K562 (cell line): ENCODE data around the gene GALNS. TPM values are rescaled to one million over a fixed set of nuclear protein-coding genes. Genes with fewer than 3 reads are reported as not detected.

Source experiments
- ATAC-seq: fragments of 200-7000 bp; cut with Tn5 transposase; 3 replicates; pipeline ENCODE4 v1.9.1; 2020; ENCODE audit warnings: moderate library complexity
- BruUV-seq: library from RNA; stranded (reverse); fragments of 400-500 nt; replicated peaks from 2 replicates; lab custom pipeline; 2021; lab: Mats Ljungman, UMichigan
- CTCF ChIA-PET: fragments of 300-600 bp; formaldehyde crosslinking; extraction: SDS; loops from one replicate; lab custom pipeline; 2021; ENCODE audit warnings: low intra/inter-chr PET ratio; lab: Yijun Ruan, JAX
- POLR2A ChIA-PET: fragments of 300-600, 350-650 bp; sonication (Branson Sonifier 250); formaldehyde crosslinking; extraction: SDS; loops from one replicate; lab custom pipeline; 2021; ENCODE audit warnings: antibody characterized with exemption, inconsistent platforms; lab: Yijun Ruan, JAX
- DNase-seq, 4 experiments: peaks; one replicate each; pipeline versions ENCODE4 v3.0.0 to v3.0.0-alpha.2; 2011 to 2018; ENCODE audit warnings: low spot score in 3 of 4, mixed read lengths in 3 of 4; ENCODE audit errors: extremely low read depth in 1 of 4
- FAIRE-seq: peaks from 2 replicates; lab custom pipeline; 2011; peaks lifted over from hg19 to GRCh38; lab: Jason Lieb, UNC
- H2AFZ ChIP-seq: 2 replicates; pipeline ENCODE4 v1.6.0; 2011; ENCODE audit warnings: low read depth, low read length, control low read depth, inconsistent platforms
- H3K27ac ChIP-seq: fragments of 200-600 bp; 3 replicates; pipeline ENCODE4 v1.8.0; 2011; ENCODE audit warnings: low read depth, mild to moderate bottlenecking, control low read depth, inconsistent platforms, low read length, moderate library complexity, mixed read lengths; ENCODE audit errors: extremely low read depth
- H3K27me3 ChIP-seq, 2 experiments: fragments of 300-600 bp in 1 of 2; 2 replicates in 1 of 2; 3 replicates in 1 of 2; pipeline versions ENCODE4 v1.6.0 to v1.8.0; 2011; ENCODE audit warnings: inconsistent platforms in 2 of 2, low read length in 2 of 2, mild to moderate bottlenecking in 1 of 2, mixed read lengths in 1 of 2, moderate library complexity in 1 of 2; ENCODE audit not compliant: control insufficient read depth in 2 of 2, insufficient read depth in 2 of 2
- H3K36me3 ChIP-seq: fragments of 300-600 bp; 3 replicates; pipeline ENCODE4 v1.8.0; 2011; ENCODE audit warnings: mild to moderate bottlenecking, low read length, inconsistent platforms; ENCODE audit not compliant: control insufficient read depth, insufficient read depth
- H3K4me1 ChIP-seq, 2 experiments: fragments of 200-600 bp in 1 of 2; replicated peaks in 1 of 2; 2 replicates in 1 of 2; 3 replicates in 1 of 2; pipeline versions ENCODE4 v1.5.1 to v1.8.0; 2011; ENCODE audit warnings: inconsistent platforms in 2 of 2, low read length in 2 of 2, mild to moderate bottlenecking in 1 of 2, mixed read lengths in 1 of 2, moderate library complexity in 1 of 2; ENCODE audit not compliant: control insufficient read depth in 2 of 2, insufficient read depth in 2 of 2
- H3K4me2 ChIP-seq: 2 replicates; pipeline ENCODE4 v1.6.1; 2011; ENCODE audit warnings: low read length, control low read depth, inconsistent platforms, mixed read lengths; ENCODE audit not compliant: insufficient read depth
- H3K4me3 ChIP-seq: fragments of 200-600 bp; sonication (generic), shearing (Covaris generic); 2 replicates; pipeline ENCODE4 v1.5.1; 2016; ENCODE audit warnings: control low read depth, inconsistent platforms
- H3K79me2 ChIP-seq: fragments of 200-600 bp; 3 replicates; pipeline ENCODE4 v1.8.0; 2011; ENCODE audit warnings: low read length, inconsistent platforms; ENCODE audit not compliant: control insufficient read depth, insufficient read depth
- H3K9ac ChIP-seq, 2 experiments: 2 replicates each; pipeline versions ENCODE4 v1.6.0 to v1.6.1; 2011; ENCODE audit warnings: low read depth in 2 of 2, low read length in 2 of 2, control low read depth in 1 of 2, inconsistent platforms in 1 of 2, mild to moderate bottlenecking in 1 of 2, mixed read lengths in 1 of 2; ENCODE audit not compliant: insufficient read depth in 1 of 2
- H3K9me1 ChIP-seq: one replicate; pipeline ENCODE4 v1.6.0; 2011; ENCODE audit warnings: inconsistent platforms, mild to moderate bottlenecking, low read length, moderate library complexity; ENCODE audit not compliant: control insufficient read depth, insufficient read depth
- H3K9me3 ChIP-seq: replicated peaks from 2 replicates; pipeline ENCODE4 v1.5.1; 2011; ENCODE audit warnings: low read depth, low read length, inconsistent platforms; ENCODE audit not compliant: control insufficient read depth, insufficient read depth
- H4K20me1 ChIP-seq: replicated peaks from 2 replicates; pipeline ENCODE4 v1.6.1; 2011; ENCODE audit warnings: low read length, inconsistent platforms, mixed read lengths; ENCODE audit not compliant: control insufficient read depth, insufficient read depth
- ATF1 ChIP-seq, 2 experiments: fragments of 450-650 bp in 1 of 2; IDR thresholded peaks; 2 replicates each; pipeline ENCODE4 v1.6.1; 2016; ENCODE audit warnings: missing compliant biosample characterization in 1 of 2, missing genetic modification characterization in 1 of 2
- CC2D1A ChIP-seq: fragments of 450-650 bp; IDR thresholded peaks from 2 replicates; pipeline ENCODE4 v1.6.1; 2017; ENCODE audit warnings: mild to moderate bottlenecking
- CREB1 ChIP-seq, 2 experiments: sonication (generic) in 1 of 2; formaldehyde crosslinking in 1 of 2; IDR thresholded peaks; 2 replicates each; pipeline versions ENCODE4 v1.6.1 to v1.8.0; 2012 to 2022; ENCODE audit warnings: inconsistent platforms in 1 of 2, mild to moderate bottlenecking in 1 of 2, missing genetic modification reagents in 1 of 2, moderate library complexity in 1 of 2
- ESRRA ChIP-seq: fragments of 450-650 bp; IDR thresholded peaks from 2 replicates; pipeline ENCODE4 v1.6.1; 2014; ENCODE audit warnings: low read depth, mild to moderate bottlenecking, moderate library complexity, borderline replicate concordance
- GATA2 ChIP-seq: sonication (generic); formaldehyde crosslinking; IDR thresholded peaks from 2 replicates; pipeline ENCODE4 v1.4.0; 2020; ENCODE audit warnings: mild to moderate bottlenecking, missing genetic modification reagents
- L3MBTL2 ChIP-seq: fragments of 450-650 bp; IDR thresholded peaks from 2 replicates; pipeline ENCODE4 v1.6.1; 2016; ENCODE audit warnings: mild to moderate bottlenecking, moderate library complexity
- PHF8 ChIP-seq: fragments of 200-600 bp; sonication (generic); IDR thresholded peaks from 2 replicates; pipeline ENCODE4 v1.6.1; 2012; ENCODE audit warnings: mixed run types, mild to moderate bottlenecking, inconsistent platforms, low read length, moderate library complexity, borderline replicate concordance
- POLR2A ChIP-seq: fragments of 450-650 bp; conservative IDR thresholded peaks from 2 replicates; pipeline ENCODE4 v1.6.1; 2016
- POLR2G ChIP-seq: fragments of 200-400 bp; formaldehyde crosslinking; IDR thresholded peaks from 2 replicates; pipeline ENCODE4 v1.6.1; 2017; ENCODE audit warnings: low read depth, mild to moderate bottlenecking, antibody characterized with exemption, low read length, moderate library complexity
- RBFOX2 ChIP-seq: fragments of 200-400 bp; formaldehyde crosslinking; IDR thresholded peaks from 2 replicates; pipeline ENCODE4 v1.6.1; 2017; ENCODE audit warnings: low read depth, mild to moderate bottlenecking, low read length, moderate library complexity
- RBM17 ChIP-seq: fragments of 200-400 bp; formaldehyde crosslinking; IDR thresholded peaks from 2 replicates; pipeline ENCODE4 v1.6.1; 2017; ENCODE audit warnings: low read depth, mild to moderate bottlenecking, low read length, borderline replicate concordance
- SREBF1 ChIP-seq: fragments of 150-350 bp; IDR thresholded peaks from 2 replicates; pipeline ENCODE4 v1.6.1; 2014; ENCODE audit warnings: antibody characterized with exemption, low read depth, low read length, borderline replicate concordance
- SREBF2 ChIP-seq: sonication (generic); formaldehyde crosslinking; IDR thresholded peaks from 2 replicates; pipeline ENCODE4 v1.4.0; 2020; ENCODE audit warnings: mild to moderate bottlenecking, missing genetic modification reagents
- STAT6 ChIP-seq: sonication (generic); formaldehyde crosslinking; IDR thresholded peaks from 2 replicates; pipeline ENCODE4 v1.8.1; 2023; ENCODE audit warnings: mild to moderate bottlenecking, missing genetic modification reagents
- TOE1 ChIP-seq, 2 experiments: fragments of 450-650 bp in 1 of 2; sonication (generic) in 1 of 2; formaldehyde crosslinking in 1 of 2; IDR thresholded peaks; 2 replicates each; pipeline versions ENCODE4 v1.7.1 to v1.8.0; 2016 to 2022; ENCODE audit warnings: borderline replicate concordance in 2 of 2, mild to moderate bottlenecking in 2 of 2, antibody characterized with exemption in 1 of 2, inconsistent platforms in 1 of 2, low read depth in 1 of 2, missing genetic modification reagents in 1 of 2, moderate library complexity in 1 of 2
- ZNF263 ChIP-seq: sonication (generic); formaldehyde crosslinking; IDR thresholded peaks from 2 replicates; pipeline ENCODE4 v1.8.0; 2022; ENCODE audit warnings: mild to moderate bottlenecking, missing genetic modification reagents, borderline replicate concordance
- WGBS: fragments of 100-300 bp; shearing (Covaris generic); methylation state at CpG from one replicate; pipeline ENCODE4 v1.1.6; 2016; ENCODE audit warnings: low coverage, mixed read lengths; ENCODE audit not compliant: insufficient coverage; ENCODE audit errors: missing lambda C conversion rate; 5-methylcytosine and 5-hydroxymethylcytosine counted together
- in situ Hi-C: fragments of 300-500 bp; cut with MboI; formaldehyde crosslinking; loops from 4 replicates; pipeline ENCODE4 v1.15.0; 2018; ENCODE audit warnings: inconsistent platforms, mixed read lengths
- intact Hi-C: fragments of 100-400 bp; cut with micrococcal nuclease; formaldehyde crosslinking; loops from 2 replicates; pipeline ENCODE4 v1.14.2; 2022
- polyA plus RNA-seq, 8 experiments: library from polyadenylated mRNA; depleted of rRNA in 4 of 8; stranded (reverse) in 5 of 8; unstranded in 3 of 8; fragments of >200 nt; fragmentation: Nextera tagmentation in 2 of 8; fragmentation: Illumina TruSeq in 1 of 8; extraction: Ambion mirVana in 2 of 8; extraction: Trizol in 1 of 8; gene quantifications; 2 replicates each; pipeline versions ENCODE4 v1.2.1 to v1.2.3, GENCODE V29; 2011 to 2014; ENCODE audit warnings: inconsistent platforms in 1 of 8, missing spikeins in 1 of 8
- total RNA-seq, 7 experiments: library from RNA; depleted of rRNA in 6 of 7; stranded (reverse); fragments of >200 nt in 6 of 7; fragmentation: Illumina TruSeq in 2 of 7; extraction: Trizol in 2 of 7; gene quantifications; 2 replicates each; pipeline versions ENCODE4 v1.2.1 to v1.2.3, GENCODE V29; 2011 to 2021; ENCODE audit warnings: low replicate concordance in 1 of 7

GALNS gene
- total and polyA plus RNA-seq, 9 of the 15 experiments (the other 6 are each of a cell fraction or from before 2014, with no cell fraction given), result 0.38 to 13.2 (median 4.3) TPM

GRCh38 chr16:88870608-88871348, 14.0 kb upstream of the GALNS start:
- Histone ChIP-seq H3K4me1 (peaks cover 14 to 72% of the 10 kb centered on the region in 2 experiments; a peak in 4 of 5 replicates), H3K27ac (peak overlapping the region; percentile 39; the same call in 2 of the 3 replicates), H2AFZ (peak overlapping the region; percentile 82), H3K27me3 (no peaks in the 10 kb centered on the region), H3K4me2 (peak overlapping the region; percentile 64), H4K20me1 (peaks cover 14% of the 10 kb centered on the region; the same call in 1 of the 2 replicates), H3K79me2 (no peaks in the 10 kb centered on the region), H3K4me3 (no peak overlapping the region), H3K9ac (peak overlapping the region; percentile 45 to 57; a peak in 3 of 4 replicates), H3K9me3 (no peaks in the 10 kb centered on the region), H3K36me3 (peaks cover 19% of the 10 kb centered on the region; the same call in 1 of the 3 replicates), H3K9me1 (peaks cover 9% of the 10 kb centered on the region)
- intact Hi-C loops, result no loop called here
- ChIA-PET CTCF (no interaction called here), POLR2A (interaction anchor here (0.6 to 1.7 kb wide), 3 partner anchors 13 to 59 kb away, joined by 3 to 10 read pairs (median 4); no protein-coding TSS in a partner anchor)
- no TSS peak for BruUV-seq
- peak; percentile 71 for ATAC-seq
- 25% methylated on average over 29 of the region's 37 CpGs for WGBS
- peak; percentile 45 to 62 (median 57) for DNase-seq
- no peak for FAIRE-seq
- in situ Hi-C loops, result no loop called here
- TF ChIP-seq RBFOX2, result 0 out of 2 replicates have a peak, but pooled peaks have one; percentile 35
- 0 out of 2 replicates have a peak, but pooled peaks have one; percentile 43 for TF ChIP-seq L3MBTL2
- TF ChIP-seq ATF1 (CRISPR knock-in tag; IDR thresholded peaks at IDR 0.05), result peak; percentile 66
- peak; percentile 78 for TF ChIP-seq ATF1 (tag; IDR thresholded peaks at IDR 0.05)
- TF ChIP-seq ESRRA, result no peak
- 0 out of 2 replicates have a peak, but pooled peaks have one; percentile 18 for TF ChIP-seq GATA2
- 0 out of 2 replicates have a peak, but pooled peaks have one; percentile 11 for TF ChIP-seq PHF8
- TF ChIP-seq ZNF263 (CRISPR knock-in tag), result peak; percentile 89
- TF ChIP-seq POLR2A, result peak; percentile 31; the same call in 1 of the 2 replicates
- TF ChIP-seq SREBF1, result no peak
- no peak for TF ChIP-seq RBM17
- no peak for TF ChIP-seq CC2D1A
- no peak for TF ChIP-seq TOE1 (IDR thresholded peaks at IDR 0.05; ENCODE audit: borderline replicate concordance)
- 0 out of 2 replicates have a peak, but pooled peaks have one; percentile 33 for TF ChIP-seq TOE1 (CRISPR knock-in tag; IDR thresholded peaks at IDR 0.05; ENCODE audit: borderline replicate concordance, low read depth)
- no peak for TF ChIP-seq STAT6
- TF ChIP-seq POLR2G, result peak; percentile 84
- TF ChIP-seq SREBF2, result no peak
- peak; percentile 89 for TF ChIP-seq CREB1 (IDR thresholded peaks at IDR 0.05)
- peak; percentile 75; the same call in 1 of the 2 replicates for TF ChIP-seq CREB1 (CRISPR knock-in tag; IDR thresholded peaks at IDR 0.05)
